ENCODE data around the gene NBPF1. TPM values are rescaled to one million over a fixed set of nuclear protein-coding genes. Genes with fewer than 3 reads are reported as not detected.
"Not testable (repeated sequence)": the region's sequence is repeated elsewhere in the genome, so short reads cannot be mapped to it uniquely, and the experiment has no call there.

Gene NBPF1
- polyA plus RNA-seq, 1 experiment = 36.6 TPM

DNA sequence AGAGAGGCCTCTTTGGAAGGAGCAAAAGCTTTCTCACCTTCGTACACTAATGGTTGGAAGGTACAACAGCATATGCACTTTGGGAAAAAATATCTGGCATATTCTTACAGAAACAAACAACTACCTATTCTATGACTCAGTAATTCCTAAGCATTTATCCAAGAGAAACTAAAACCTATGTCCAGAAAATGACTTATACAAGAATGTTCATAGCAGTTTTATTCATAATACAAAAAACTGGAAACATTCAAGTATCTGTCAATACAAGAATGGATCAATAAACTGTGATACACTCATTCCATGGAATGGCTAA lies 8.2 kb downstream of the NBPF1 start:
- Histone ChIP-seq H3K27ac (ENCODE audit: low read depth, low read length) (no peak overlapping the region), H3K27me3 (ENCODE audit: control insufficient read depth, insufficient read depth, low read length) (no peaks in the 10 kb centered on the region), H3K9me3 (ENCODE audit: control insufficient read depth, insufficient read depth, low read length) (no peaks in the 10 kb centered on the region), H3K4me3 (ENCODE audit: low read depth, low read length) (no peak overlapping the region)
- DNase-seq (ENCODE audit: low read depth, low spot score) = no peak
- ChIA-PET CTCF (interaction anchor here (1.6 kb wide), 1 partner anchor 16 kb away, joined by 10 read pairs; no protein-coding TSS in a partner anchor), POLR2A (no interaction called here)
- TF ChIP-seq, protein P1, sequence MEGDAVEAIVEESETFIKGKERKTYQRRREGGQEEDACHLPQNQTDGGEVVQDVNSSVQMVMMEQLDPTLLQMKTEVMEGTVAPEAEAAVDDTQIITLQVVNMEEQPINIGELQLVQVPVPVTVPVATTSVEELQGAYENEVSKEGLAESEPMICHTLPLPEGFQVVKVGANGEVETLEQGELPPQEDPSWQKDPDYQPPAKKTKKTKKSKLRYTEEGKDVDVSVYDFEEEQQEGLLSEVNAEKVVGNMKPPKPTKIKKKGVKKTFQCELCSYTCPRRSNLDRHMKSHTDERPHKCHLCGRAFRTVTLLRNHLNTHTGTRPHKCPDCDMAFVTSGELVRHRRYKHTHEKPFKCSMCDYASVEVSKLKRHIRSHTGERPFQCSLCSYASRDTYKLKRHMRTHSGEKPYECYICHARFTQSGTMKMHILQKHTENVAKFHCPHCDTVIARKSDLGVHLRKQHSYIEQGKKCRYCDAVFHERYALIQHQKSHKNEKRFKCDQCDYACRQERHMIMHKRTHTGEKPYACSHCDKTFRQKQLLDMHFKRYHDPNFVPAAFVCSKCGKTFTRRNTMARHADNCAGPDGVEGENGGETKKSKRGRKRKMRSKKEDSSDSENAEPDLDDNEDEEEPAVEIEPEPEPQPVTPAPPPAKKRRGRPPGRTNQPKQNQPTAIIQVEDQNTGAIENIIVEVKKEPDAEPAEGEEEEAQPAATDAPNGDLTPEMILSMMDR (IDR thresholded peaks at IDR 0.05; ENCODE audit: low read depth, low read length) = no peak

DNA sequence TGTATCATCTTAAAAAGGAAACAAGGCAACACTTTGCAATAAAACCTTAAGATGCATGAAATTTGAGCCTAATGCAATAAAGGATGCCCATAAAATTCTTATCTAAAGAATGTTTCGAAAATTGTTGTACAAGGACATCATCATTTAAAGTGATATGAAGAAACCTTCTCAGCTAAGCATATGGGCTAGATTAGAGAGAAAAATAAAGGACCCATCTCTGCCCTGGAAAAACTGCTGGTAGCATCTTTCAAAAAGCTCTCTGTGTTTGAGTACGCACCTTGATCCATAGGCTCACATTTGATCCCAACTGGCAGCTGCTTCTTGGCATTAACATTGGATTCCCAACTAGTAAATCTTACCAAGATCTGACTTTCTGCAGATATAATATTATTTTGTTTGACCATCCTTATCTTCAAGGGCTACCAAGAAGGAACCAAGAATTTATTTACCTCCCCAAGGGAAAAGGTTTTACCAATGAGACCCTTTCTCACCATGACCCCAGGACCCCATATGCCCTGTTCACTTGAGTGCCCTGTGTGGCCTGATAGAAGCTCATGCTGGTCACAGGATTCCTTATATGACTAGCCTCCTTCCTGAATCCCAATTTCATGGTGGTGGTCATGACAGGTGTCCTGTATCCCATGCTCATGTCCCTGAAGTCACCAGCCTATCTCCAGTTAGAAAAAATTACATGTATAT lies 8.7 kb downstream of the NBPF1 start:
- H3K27me3 ChIP-seq (ENCODE audit: control insufficient read depth, insufficient read depth, low read length); POLR2A ChIA-PET; DNase-seq (ENCODE audit: low read depth, low spot score); H3K27ac ChIP-seq (ENCODE audit: low read depth, low read length); H3K9me3 ChIP-seq (ENCODE audit: control insufficient read depth, insufficient read depth, low read length); H3K4me3 ChIP-seq (ENCODE audit: low read depth, low read length): not testable (repeated sequence)
- CTCF ChIA-PET = interaction anchor here (1.6 kb wide), 1 partner anchor 16 kb away, joined by 10 read pairs; no protein-coding TSS in a partner anchor

DNA sequence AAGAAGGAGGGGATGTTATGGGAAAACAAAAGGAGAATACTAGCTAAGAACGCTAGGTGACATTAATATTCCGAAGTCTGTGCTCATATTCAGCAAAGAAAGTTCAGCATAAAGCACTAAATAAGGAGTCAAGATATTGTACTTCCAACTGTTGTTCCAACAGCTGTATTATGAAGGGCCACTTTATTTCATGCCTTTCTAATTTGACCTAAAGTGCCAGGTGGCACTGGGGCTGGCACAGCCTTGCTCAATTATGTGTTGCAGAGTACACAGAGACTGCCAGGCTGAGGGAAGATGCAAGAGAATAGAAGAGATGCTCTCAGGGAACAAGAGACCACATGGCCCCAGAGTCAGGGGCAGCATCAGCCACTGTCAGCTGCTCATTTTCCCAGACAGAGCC lies 9.7 kb downstream of the NBPF1 start:
- CTCF ChIA-PET = interaction anchor here (1.3 to 2.9 kb wide), 3 partner anchors 12 to 18 kb away, joined by 3 to 14 read pairs (median 10); no protein-coding TSS in a partner anchor

DNA sequence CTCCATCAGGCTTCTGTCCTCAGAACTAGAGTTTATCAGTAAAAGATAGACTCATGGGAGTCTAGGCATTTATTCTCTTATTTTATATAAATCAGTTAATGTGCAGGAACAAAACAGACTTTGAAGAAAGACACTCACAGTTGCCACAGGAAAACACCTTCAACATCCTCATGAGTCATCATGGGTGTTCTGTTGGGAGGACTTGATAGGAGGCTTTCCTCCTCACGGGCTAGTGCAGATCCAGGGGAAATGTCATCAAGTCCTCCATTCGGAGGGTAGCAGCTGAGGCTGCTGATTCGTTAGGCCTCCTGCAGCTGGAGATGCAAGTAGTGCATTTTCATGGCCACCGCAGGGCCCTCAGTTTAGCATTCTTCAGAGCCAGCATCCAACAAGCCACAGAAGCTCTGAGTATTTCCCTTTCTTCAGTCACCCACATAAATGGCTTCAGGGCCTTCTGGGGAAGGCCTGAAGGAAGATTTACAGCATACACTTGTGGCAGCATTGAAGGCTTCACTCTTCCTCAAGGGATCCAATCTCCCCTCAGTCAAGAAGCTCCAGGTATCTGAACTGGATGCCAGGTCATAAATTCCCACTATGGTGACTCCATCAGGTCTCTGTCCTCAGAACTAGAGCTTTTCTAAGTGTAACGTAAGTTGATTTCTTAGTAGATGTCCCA lies 10.9 kb downstream of the NBPF1 start:
- POLR2A ChIA-PET; H3K27me3 ChIP-seq (ENCODE audit: control insufficient read depth, insufficient read depth, low read length); H3K27ac ChIP-seq (ENCODE audit: low read depth, low read length); H3K4me3 ChIP-seq (ENCODE audit: low read depth, low read length); H3K9me3 ChIP-seq (ENCODE audit: control insufficient read depth, insufficient read depth, low read length); DNase-seq (ENCODE audit: low read depth, low spot score): not testable (repeated sequence)
- CTCF ChIA-PET = interaction anchor here (1.1 to 2.9 kb wide), 3 partner anchors 10 to 107 kb away, joined by 3 to 14 read pairs (median 3); no protein-coding TSS in a partner anchor

More for the DNA sequence above, 9.7 kb downstream of the NBPF1 start:
- POLR2A ChIA-PET; H3K4me3 ChIP-seq (ENCODE audit: low read depth, low read length); H3K27ac ChIP-seq (ENCODE audit: low read depth, low read length); H3K9me3 ChIP-seq (ENCODE audit: control insufficient read depth, insufficient read depth, low read length); H3K27me3 ChIP-seq (ENCODE audit: control insufficient read depth, insufficient read depth, low read length); DNase-seq (ENCODE audit: low read depth, low spot score): not testable (repeated sequence)

DNA sequence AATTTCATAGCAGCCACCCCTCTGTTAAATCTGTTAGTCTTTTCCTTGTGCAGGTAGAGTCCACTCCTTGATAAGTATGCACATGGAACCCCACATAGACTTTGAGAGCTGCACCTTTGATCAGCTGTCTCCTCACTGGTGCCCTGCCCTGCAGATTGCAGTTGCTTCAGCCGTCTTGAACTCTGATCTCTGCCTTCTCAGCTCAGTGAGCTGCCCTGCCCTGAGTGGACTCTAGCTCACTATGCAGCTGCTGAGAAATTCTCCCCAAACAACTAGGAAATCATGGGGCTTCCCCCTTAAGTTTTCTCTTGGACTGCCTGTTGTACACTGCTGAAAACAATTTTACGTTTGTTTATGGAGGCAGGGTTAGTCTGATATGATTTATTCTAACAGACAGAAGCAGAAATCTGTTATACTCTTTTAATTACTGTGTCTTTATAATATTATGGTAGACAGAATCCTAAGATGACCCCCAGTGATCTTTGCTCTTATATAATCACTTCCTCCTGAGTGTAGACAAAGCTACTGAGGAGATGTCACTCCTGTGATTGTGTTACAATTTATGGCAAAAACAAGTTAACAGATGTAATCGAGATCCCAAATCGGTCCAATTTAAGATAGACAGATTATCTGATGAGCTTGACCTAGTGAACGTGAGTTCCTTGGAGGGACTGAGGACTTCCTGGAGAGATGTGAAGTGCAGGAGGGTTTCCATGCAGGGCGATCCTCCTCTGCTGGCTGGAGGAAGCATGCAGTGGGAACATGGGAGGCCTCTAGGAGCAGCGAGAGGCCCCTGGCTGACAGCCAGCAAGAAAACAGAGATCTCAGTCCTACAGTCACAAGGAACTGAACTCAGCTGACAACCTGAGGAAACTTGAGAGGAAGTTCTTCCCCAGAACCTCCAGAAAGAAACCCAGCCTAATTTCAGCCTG lies 12.2 kb downstream of the NBPF1 start:
- H3K27ac ChIP-seq (ENCODE audit: low read depth, low read length); DNase-seq (ENCODE audit: low read depth, low spot score); POLR2A ChIA-PET; H3K27me3 ChIP-seq (ENCODE audit: control insufficient read depth, insufficient read depth, low read length); H3K9me3 ChIP-seq (ENCODE audit: control insufficient read depth, insufficient read depth, low read length); H3K4me3 ChIP-seq (ENCODE audit: low read depth, low read length): not testable (repeated sequence)
- CTCF ChIA-PET = interaction anchor here (0.8 to 2.9 kb wide), 4 partner anchors 9 to 23 kb away, joined by 3 to 14 read pairs (median 4); no protein-coding TSS in a partner anchor

DNA sequence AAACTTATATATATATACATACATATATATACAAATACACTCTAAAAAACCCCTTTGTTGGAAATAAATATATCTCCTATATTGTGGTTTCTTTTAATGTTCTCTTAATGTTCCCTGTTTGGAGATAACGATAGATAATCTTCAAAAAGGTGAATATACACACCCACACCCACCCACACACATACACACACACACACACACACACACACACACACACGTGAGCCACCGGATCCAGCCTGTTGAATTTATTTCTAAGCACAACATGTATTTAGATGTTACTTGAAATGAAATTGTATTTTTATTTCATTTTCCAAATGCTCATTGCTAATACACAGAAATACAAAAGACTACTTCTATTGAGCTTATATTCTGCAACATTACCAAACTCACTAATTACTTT lies 14.0 kb downstream of the NBPF1 start:
- H3K27ac ChIP-seq (ENCODE audit: low read depth, low read length); POLR2A ChIA-PET; H3K9me3 ChIP-seq (ENCODE audit: control insufficient read depth, insufficient read depth, low read length); H3K27me3 ChIP-seq (ENCODE audit: control insufficient read depth, insufficient read depth, low read length); H3K4me3 ChIP-seq (ENCODE audit: low read depth, low read length); DNase-seq (ENCODE audit: low read depth, low spot score): not testable (repeated sequence)
- CTCF ChIA-PET = interaction anchor here (0.6 kb wide), 1 partner anchor 22 kb away, joined by 3 read pairs; no protein-coding TSS in a partner anchor

DNA sequence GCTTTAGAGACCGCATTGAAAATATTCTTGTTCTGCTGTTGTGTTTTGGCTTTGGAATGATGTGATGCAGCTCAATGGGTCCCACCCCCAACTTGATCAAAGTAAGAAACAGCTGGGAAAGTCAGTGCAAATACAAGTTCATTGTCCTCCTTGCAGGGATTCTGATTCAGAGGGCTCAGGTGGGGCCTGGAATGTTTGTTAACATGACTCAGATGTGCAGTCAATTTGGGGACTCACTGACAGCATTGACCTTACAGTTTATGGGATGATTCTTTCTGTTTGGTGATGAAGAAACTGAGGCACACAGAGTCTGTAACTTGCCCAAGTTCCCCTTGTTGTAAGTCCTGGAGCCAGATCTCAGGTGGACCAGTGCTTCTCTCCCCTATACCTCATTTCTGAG lies 18.1 kb downstream of the NBPF1 start:
- CTCF ChIA-PET = interaction anchor here (1.4 kb wide), 1 partner anchor 25 kb away, joined by 5 read pairs; no protein-coding TSS in a partner anchor
- POLR2A ChIA-PET; H3K27ac ChIP-seq (ENCODE audit: low read depth, low read length); H3K9me3 ChIP-seq (ENCODE audit: control insufficient read depth, insufficient read depth, low read length); DNase-seq (ENCODE audit: low read depth, low spot score); H3K4me3 ChIP-seq (ENCODE audit: low read depth, low read length); H3K27me3 ChIP-seq (ENCODE audit: control insufficient read depth, insufficient read depth, low read length): not testable (repeated sequence)

DNA sequence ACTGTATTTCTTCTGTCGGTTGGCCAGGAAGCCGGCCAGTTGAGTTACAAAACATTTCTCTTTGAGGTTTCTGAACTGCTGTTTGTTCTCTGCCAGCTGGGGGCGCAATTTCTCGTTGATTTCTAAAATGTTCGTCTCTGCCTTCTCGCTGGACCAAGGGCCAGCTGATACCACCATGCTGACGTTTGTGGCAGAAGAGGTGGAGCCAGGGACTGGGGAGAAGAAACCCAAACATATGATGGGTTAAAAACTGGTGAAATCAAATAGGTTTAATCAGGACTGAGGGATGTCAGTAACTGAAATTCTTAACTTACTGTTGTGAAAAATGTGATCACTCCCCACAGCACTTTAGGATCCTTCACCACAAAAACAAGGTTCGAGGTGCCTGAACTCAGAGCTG lies 21.5 kb downstream of the NBPF1 start:
- DNase-seq (ENCODE audit: low read depth, low spot score); POLR2A ChIA-PET; H3K27me3 ChIP-seq (ENCODE audit: control insufficient read depth, insufficient read depth, low read length); H3K4me3 ChIP-seq (ENCODE audit: low read depth, low read length); H3K9me3 ChIP-seq (ENCODE audit: control insufficient read depth, insufficient read depth, low read length); H3K27ac ChIP-seq (ENCODE audit: low read depth, low read length): not testable (repeated sequence)
- CTCF ChIA-PET = interaction anchor here (0.6 to 2.1 kb wide), 8 partner anchors 9 to 283 kb away, joined by 3 to 19 read pairs (median 4); no protein-coding TSS in a partner anchor

DNA sequence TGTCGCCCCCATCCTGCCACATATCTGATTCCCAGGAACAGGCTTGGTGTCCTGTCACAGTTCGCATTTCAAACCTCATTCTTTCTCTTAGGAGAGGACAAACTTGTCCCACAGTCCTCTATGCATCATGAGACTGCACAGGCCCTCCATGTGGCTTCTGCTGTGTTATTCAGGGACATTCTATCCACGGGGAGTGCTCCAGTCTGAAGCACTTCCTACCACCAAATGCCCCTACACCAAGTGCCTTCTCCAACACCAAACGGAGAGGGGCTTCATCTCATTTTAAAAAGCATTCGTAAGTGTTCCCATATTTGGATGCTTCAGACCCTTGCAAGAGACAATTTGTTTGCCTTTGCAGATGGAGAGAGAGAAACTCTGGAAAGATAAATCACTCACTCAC lies 25.3 kb downstream of the NBPF1 start:
- H3K4me3 ChIP-seq (ENCODE audit: low read depth, low read length); H3K27ac ChIP-seq (ENCODE audit: low read depth, low read length); H3K27me3 ChIP-seq (ENCODE audit: control insufficient read depth, insufficient read depth, low read length); DNase-seq (ENCODE audit: low read depth, low spot score); CTCF ChIA-PET; POLR2A ChIA-PET; H3K9me3 ChIP-seq (ENCODE audit: control insufficient read depth, insufficient read depth, low read length): not testable (repeated sequence)

DNA sequence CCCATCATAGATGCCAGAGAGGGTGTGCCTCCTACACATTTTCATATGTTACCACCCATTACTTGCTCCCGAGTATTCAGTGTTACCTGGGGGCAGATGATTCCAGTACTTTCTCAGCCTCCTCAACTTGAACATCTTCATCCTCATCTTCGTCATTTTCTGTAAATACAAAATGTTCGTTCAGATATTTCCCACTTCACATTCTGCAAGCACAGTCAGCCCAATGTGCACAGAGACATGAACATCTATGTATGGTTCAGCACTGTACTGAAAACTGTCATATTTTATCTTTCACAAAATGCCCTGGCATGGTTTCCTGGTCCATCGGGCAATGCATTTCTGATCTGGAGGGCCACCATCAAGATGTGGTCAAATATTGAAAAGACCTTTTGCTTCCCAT lies 25.7 kb downstream of the NBPF1 start:
- DNase-seq (ENCODE audit: low read depth, low spot score); H3K4me3 ChIP-seq (ENCODE audit: low read depth, low read length); CTCF ChIA-PET; POLR2A ChIA-PET; H3K9me3 ChIP-seq (ENCODE audit: control insufficient read depth, insufficient read depth, low read length); H3K27me3 ChIP-seq (ENCODE audit: control insufficient read depth, insufficient read depth, low read length); H3K27ac ChIP-seq (ENCODE audit: low read depth, low read length): not testable (repeated sequence)
